HCT116 (cell line): ENCODE measurements around the gene SLC37A3.

Experiments
- CTCF ChIP-seq, 3 experiments: fragments of 200-600 bp in 1 of 3; sonication (generic) in 1 of 3; IDR thresholded peaks in 2 of 3; conservative IDR thresholded peaks in 1 of 3; 2 replicates each; pipeline ENCODE4 v1.5.1; 2012 to 2017; ENCODE audit warnings: low read depth in 2 of 3, low read length in 2 of 3, antibody characterized with exemption in 1 of 3, borderline replicate concordance in 1 of 3, control low read depth in 1 of 3, mild to moderate bottlenecking in 1 of 3, mixed read lengths in 1 of 3, mixed run types in 1 of 3, moderate library complexity in 1 of 3; ENCODE audit not compliant: insufficient read depth in 1 of 3
- EGR1 ChIP-seq: IDR thresholded peaks from 2 replicates; pipeline ENCODE4 v1.6.1; 2012; ENCODE audit warnings: low read depth
- JUND ChIP-seq: IDR thresholded peaks from 2 replicates; pipeline ENCODE4 v1.6.1; 2012
- MAX ChIP-seq: IDR thresholded peaks from 2 replicates; pipeline ENCODE4 v1.6.1; 2012
- POLR2A ChIP-seq: IDR thresholded peaks from 2 replicates; pipeline ENCODE4 v1.7.0; 2011; ENCODE audit warnings: borderline replicate concordance; ENCODE audit not compliant: insufficient read depth, insufficient read length; ENCODE audit errors: extremely low read depth
- POLR2AphosphoS5 ChIP-seq: IDR thresholded peaks from 2 replicates; pipeline ENCODE4 v1.6.1; 2011; ENCODE audit warnings: mild to moderate bottlenecking, low read depth, low read length, moderate library complexity
- YY1 ChIP-seq: IDR thresholded peaks from 2 replicates; pipeline ENCODE4 v1.6.1; 2011; ENCODE audit warnings: low read length, low read depth, moderate library complexity, mild to moderate bottlenecking; ENCODE audit not compliant: insufficient replicate concordance; ENCODE audit errors: extremely low read depth
- ZNF274 ChIP-seq: fragments of 200-500 bp; sonication (Bioruptor generic); IDR thresholded peaks from 2 replicates; pipeline ENCODE4 v1.6.1; 2014; ENCODE audit warnings: mild to moderate bottlenecking, low read depth, low read length, inconsistent platforms
- TF ChIP-seq, protein P1 (sequence below): IDR thresholded peaks from 2 replicates; pipeline ENCODE4 v1.6.1; 2012; ENCODE audit warnings: low read depth

DNA sequence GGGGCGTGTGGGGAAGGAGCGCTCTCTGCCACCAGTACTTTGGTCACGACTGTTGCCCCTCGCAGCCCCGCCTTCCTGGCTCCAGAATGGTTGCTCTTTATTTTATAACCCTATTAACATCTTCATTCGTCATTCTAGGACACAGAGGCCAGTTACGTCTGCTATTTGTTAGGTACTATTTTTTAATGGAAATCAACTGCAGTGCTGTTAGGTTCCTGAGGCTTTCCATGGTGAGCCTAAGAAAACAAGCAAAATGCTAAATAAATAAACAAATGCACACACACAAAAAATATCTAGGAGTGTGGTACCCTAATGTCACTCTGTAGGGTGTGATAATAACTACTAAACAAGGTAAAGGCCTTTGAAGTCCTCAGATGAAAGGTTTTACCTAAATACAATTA, 71.1 kb downstream of the SLC37A3 start:
- TF ChIP-seq POLR2AphosphoS5 (no peak), CTCF (IDR thresholded peaks at IDR 0.05 in 2 of 3, conservative IDR thresholded peaks at IDR 0.05 in 1 of 3; ENCODE audit: borderline replicate concordance in 1 of 3, insufficient read depth in 1 of 3, low read depth in 2 of 3, low read length in 2 of 3) (no peak), POLR2A (no peak), YY1 (no peak), MAX (no peak), JUND (no peak), ZNF274 (no peak), EGR1 (no peak)
- TF ChIP-seq, protein P1, sequence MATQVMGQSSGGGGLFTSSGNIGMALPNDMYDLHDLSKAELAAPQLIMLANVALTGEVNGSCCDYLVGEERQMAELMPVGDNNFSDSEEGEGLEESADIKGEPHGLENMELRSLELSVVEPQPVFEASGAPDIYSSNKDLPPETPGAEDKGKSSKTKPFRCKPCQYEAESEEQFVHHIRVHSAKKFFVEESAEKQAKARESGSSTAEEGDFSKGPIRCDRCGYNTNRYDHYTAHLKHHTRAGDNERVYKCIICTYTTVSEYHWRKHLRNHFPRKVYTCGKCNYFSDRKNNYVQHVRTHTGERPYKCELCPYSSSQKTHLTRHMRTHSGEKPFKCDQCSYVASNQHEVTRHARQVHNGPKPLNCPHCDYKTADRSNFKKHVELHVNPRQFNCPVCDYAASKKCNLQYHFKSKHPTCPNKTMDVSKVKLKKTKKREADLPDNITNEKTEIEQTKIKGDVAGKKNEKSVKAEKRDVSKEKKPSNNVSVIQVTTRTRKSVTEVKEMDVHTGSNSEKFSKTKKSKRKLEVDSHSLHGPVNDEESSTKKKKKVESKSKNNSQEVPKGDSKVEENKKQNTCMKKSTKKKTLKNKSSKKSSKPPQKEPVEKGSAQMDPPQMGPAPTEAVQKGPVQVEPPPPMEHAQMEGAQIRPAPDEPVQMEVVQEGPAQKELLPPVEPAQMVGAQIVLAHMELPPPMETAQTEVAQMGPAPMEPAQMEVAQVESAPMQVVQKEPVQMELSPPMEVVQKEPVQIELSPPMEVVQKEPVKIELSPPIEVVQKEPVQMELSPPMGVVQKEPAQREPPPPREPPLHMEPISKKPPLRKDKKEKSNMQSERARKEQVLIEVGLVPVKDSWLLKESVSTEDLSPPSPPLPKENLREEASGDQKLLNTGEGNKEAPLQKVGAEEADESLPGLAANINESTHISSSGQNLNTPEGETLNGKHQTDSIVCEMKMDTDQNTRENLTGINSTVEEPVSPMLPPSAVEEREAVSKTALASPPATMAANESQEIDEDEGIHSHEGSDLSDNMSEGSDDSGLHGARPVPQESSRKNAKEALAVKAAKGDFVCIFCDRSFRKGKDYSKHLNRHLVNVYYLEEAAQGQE, result no peak
